GM12801 (cell line): ENCODE measurements around the gene LRPAP1.

ENCODE experiments used
- CTCF ChIP-seq: IDR thresholded peaks from one replicate; pipeline ENCODE4 v1.5.1; 2011; ENCODE audit warnings: control low read depth; ENCODE audit not compliant: insufficient read length; ENCODE audit errors: extremely low read depth

Gene LRPAP1

DNA sequence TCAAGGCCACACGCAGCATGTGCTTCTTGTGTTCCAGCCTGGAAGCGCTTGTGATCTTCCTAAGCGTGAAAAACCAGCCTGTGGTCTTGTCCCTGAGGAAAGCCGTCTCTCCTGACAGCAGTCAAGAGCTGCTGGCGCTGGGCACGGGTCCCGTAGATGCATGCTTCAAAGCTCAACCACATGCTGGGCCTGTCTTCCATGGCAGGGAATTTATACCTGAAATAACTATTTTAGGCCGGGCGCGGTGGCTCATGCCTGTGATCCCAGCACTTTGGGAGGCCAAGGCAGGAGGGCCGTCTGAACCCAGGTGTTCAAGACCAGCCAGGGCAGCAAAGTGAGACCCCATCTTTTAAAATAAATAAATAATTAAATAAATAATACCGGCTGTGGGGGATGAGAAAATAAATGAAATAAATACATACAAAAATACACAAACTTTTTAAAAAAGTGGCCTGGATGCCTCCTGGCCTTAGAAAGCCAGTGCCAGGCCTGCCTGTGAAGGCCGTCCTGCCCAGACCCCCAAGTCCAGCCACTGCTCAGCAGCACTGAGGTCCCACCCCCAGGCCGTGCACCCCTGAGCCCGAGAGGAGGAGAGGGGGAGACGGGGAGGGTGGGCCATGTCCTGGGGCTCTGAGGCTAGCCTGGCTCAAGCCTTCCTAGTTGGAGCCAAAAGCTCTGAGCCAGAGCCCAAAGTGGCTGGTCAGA, 10.4 kb downstream of the LRPAP1 start:
- no peak for TF ChIP-seq CTCF

GRCh38 chr4:3520796-3521600, 11.2 kb downstream of the LRPAP1 start:
- no peak for TF ChIP-seq CTCF

DNA sequence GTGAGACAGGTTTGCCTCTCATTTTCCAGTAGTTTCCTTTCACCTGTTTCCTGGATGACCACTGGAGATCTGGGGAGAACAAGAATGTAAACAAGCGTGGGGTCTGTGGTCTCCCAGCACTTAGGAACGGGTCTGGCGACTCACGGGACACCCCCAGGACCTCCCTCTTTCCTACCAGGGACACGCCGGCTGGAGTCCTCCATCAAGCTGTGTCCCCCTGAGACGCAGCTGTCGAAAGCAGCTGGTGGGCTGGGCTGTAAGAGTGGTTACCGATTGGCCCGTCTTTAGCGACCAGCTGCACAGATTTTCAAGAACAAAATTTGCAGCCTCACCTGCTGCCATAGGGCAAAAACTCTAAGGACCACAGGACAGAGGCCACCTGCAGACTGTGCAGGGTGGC, 11.9 kb downstream of the LRPAP1 start:
- no peak for TF ChIP-seq CTCF

GRCh38 chr4:3519468-3520264, 12.6 kb downstream of the LRPAP1 start:
- TF ChIP-seq CTCF, result no peak

GRCh38 chr4:3518941-3519340, 13.3 kb downstream of the LRPAP1 start:
- no peak for TF ChIP-seq CTCF

GRCh38 chr4:3518511-3518880, 13.7 kb downstream of the LRPAP1 start:
- TF ChIP-seq CTCF, result no peak
